Natural killer cell (primary cell): ENCODE results near the gene ATP5F1D. TPM values are rescaled to one million over a fixed set of nuclear protein-coding genes. Genes with fewer than 3 reads are reported as not detected.

ENCODE experiments used
- ATAC-seq, 3 donors: fragments of 150-1000 bp in 2 of 3; fragments of 200-7000 bp in 1 of 3; cut with Tn5 transposase; 1 replicate in 1 of 3; 2 replicates in 2 of 3; pipeline ENCODE4 v1.10.0; 2021; ENCODE audit warnings: mild to moderate bottlenecking in 2 of 3, moderate library complexity in 2 of 3
- DNase-seq, 2 donors: peaks; one replicate each; pipeline versions ENCODE4 v3.0.0 to v3.0.0-alpha.2; 2013 to 2021; ENCODE audit warnings: mixed read lengths in 1 of 2
- H3K27ac ChIP-seq: one replicate; pipeline ENCODE4 v1.5.1; 2013; ENCODE audit warnings: mild to moderate bottlenecking, low read length
- H3K27me3 ChIP-seq: one replicate; pipeline ENCODE4 v1.6.1; 2013; ENCODE audit warnings: low read length; ENCODE audit not compliant: control insufficient read depth, insufficient read depth
- H3K36me3 ChIP-seq: one replicate; pipeline ENCODE4 v1.6.1; 2013; ENCODE audit warnings: low read length; ENCODE audit not compliant: control insufficient read depth, insufficient read depth
- H3K4me1 ChIP-seq: one replicate; pipeline ENCODE4 v1.6.1; 2013; ENCODE audit warnings: low read length; ENCODE audit not compliant: control insufficient read depth, insufficient read depth
- H3K4me3 ChIP-seq: one replicate; pipeline ENCODE4 v1.5.1; 2013; ENCODE audit warnings: low read length
- H3K9me3 ChIP-seq: one replicate; pipeline ENCODE4 v1.6.1; 2013; ENCODE audit warnings: low read length; ENCODE audit not compliant: control insufficient read depth, insufficient read depth
- H3K27ac Mint-ChIP-seq, 2 donors: one replicate each; pipeline ENCODE4 v1.8.0; 2022; ENCODE audit warnings: mild to moderate bottlenecking in 2 of 2, mixed read lengths in 2 of 2, moderate library complexity in 1 of 2
- H3K27me3 Mint-ChIP-seq, 2 donors: one replicate each; pipeline ENCODE4 v1.8.0; 2022; ENCODE audit warnings: low read depth in 2 of 2, mixed read lengths in 2 of 2
- H3K36me3 Mint-ChIP-seq: one replicate; pipeline ENCODE4 v1.8.0; 2022; ENCODE audit warnings: mixed read lengths
- H3K4me1 Mint-ChIP-seq, 2 donors: one replicate each; pipeline ENCODE4 v1.8.0; 2022; ENCODE audit warnings: mixed read lengths in 2 of 2
- H3K4me3 Mint-ChIP-seq: one replicate; pipeline ENCODE4 v1.8.0; 2022; ENCODE audit warnings: mild to moderate bottlenecking, moderate library complexity, mixed read lengths
- H3K9me3 Mint-ChIP-seq, 2 donors: one replicate each; pipeline ENCODE4 v1.8.0; 2022; ENCODE audit warnings: mixed read lengths in 2 of 2
- WGBS: methylation state at CpG from one replicate; pipeline ENCODE4 v1.1.7; 2013; ENCODE audit warnings: missing lambda C conversion rate; ENCODE audit not compliant: insufficient coverage; 5-methylcytosine and 5-hydroxymethylcytosine counted together
- intact Hi-C: fragments of 100-400 bp; cut with micrococcal nuclease; formaldehyde crosslinking; loops from one replicate; pipeline ENCODE4 v1.14.2; 2022
- total RNA-seq, 4 donors: library from RNA; stranded (reverse); fragments of 120-200 nt in 1 of 4; gene quantifications; one replicate each; pipeline versions ENCODE4 v1.2.3 to v1.2.4, GENCODE V29; 2013 to 2022
- TF ChIP-seq, protein P1 (sequence below): fragments of 200-600 bp; IDR thresholded peaks from one replicate; pipeline ENCODE4 v1.8.0; 2022; ENCODE audit warnings: antibody characterized with exemption

The ATP5F1D gene
- total RNA-seq, 3 donors from 2014 or later (not counting 1 experiment from before 2014, with no cell fraction given): 88.6 to 119 (median 104) TPM

DNA sequence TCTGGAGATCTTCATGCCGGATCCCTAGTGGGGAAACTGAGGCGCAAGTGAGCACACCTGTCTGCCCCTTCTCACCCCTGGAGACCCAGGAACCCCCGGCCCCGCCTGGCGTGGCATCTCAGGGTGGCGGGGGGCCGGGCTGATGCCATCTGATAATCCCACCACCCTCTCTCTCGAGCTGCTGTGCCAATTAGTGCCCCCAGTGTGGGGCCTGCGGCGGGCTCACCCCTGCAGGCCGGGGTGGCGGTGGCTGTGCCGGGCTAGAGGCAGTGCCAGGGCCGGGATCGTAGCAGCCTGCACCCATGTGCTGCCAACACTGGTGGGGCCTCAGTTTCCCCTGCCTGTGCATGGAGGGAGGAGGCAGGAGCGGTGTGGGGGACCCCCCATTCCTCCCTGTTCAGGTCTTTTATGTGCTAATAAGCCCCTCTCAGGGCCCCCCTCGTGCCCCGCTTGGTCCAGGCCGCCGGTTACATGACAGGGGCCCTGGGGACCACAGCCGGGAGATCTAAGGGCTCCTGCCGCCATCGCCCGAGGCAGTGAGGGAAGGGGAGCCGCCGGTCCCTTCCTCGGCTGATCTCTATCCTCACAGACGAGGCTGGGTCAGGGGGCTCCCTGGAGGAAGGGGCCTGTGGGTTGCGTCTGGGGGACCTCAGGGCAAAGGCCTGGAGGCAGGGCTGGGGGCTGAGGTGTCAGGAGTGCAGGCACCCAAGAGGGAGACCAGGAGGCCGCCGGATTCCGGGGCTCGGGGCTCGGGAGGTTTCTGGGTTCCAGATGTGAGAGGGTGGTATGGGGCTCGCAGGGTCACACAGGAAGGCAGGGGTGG lies 52.4 kb downstream of the ATP5F1D start:
- DNase-seq (no peak), ATAC-seq (no peak)
- peaks cover 6% of the 10 kb centered on the region for H3K4me1 ChIP-seq
- no peak overlapping the region for H3K27ac ChIP-seq
- peaks cover 0 to 11% of the 10 kb centered on the region in 2 donors for H3K27me3 Mint-ChIP-seq
- no peaks in the 10 kb centered on the region for H3K36me3 Mint-ChIP-seq
- H3K4me3 ChIP-seq: no peak overlapping the region
- intact Hi-C loops: no loop called here
- H3K4me1 Mint-ChIP-seq: no peaks in the 10 kb centered on the region
- 78% methylated on average over 35 of the region's 35 CpGs for WGBS
- TF ChIP-seq, protein P1, sequence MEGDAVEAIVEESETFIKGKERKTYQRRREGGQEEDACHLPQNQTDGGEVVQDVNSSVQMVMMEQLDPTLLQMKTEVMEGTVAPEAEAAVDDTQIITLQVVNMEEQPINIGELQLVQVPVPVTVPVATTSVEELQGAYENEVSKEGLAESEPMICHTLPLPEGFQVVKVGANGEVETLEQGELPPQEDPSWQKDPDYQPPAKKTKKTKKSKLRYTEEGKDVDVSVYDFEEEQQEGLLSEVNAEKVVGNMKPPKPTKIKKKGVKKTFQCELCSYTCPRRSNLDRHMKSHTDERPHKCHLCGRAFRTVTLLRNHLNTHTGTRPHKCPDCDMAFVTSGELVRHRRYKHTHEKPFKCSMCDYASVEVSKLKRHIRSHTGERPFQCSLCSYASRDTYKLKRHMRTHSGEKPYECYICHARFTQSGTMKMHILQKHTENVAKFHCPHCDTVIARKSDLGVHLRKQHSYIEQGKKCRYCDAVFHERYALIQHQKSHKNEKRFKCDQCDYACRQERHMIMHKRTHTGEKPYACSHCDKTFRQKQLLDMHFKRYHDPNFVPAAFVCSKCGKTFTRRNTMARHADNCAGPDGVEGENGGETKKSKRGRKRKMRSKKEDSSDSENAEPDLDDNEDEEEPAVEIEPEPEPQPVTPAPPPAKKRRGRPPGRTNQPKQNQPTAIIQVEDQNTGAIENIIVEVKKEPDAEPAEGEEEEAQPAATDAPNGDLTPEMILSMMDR: no peak
- H3K27ac Mint-ChIP-seq: no peak overlapping the region
- peaks cover 8% of the 10 kb centered on the region for H3K27me3 ChIP-seq
- no peaks in the 10 kb centered on the region for H3K9me3 ChIP-seq
- H3K4me3 Mint-ChIP-seq: no peak overlapping the region
- no peaks in the 10 kb centered on the region for H3K9me3 Mint-ChIP-seq
- H3K36me3 ChIP-seq: no peaks in the 10 kb centered on the region

Other genes with a start within 250 kb of the ATP5F1D start
- gene GRIN3B, start 241.3 kb upstream of the ATP5F1D start, total RNA-seq: under 1 TPM in 2 of 3 donors, not detected in 1; 0.09 to 0.15 TPM
- gene TMEM259, start 220.6 kb upstream of the ATP5F1D start, total RNA-seq: 100 to 1,000 TPM; 310 to 354 (median 317) TPM
- not detected for gene RNU6-2, start 220.2 kb upstream of the ATP5F1D start, total RNA-seq
- gene CNN2, start 215.1 kb upstream of the ATP5F1D start, total RNA-seq: 100 to 1,000 TPM; 163 to 276 (median 179) TPM
- gene ABCA7, start 201.6 kb upstream of the ATP5F1D start, total RNA-seq: 100 to 1,000 TPM in 2 of 3 donors, 10 to 100 TPM in 1; 73.3 to 149 (median 121) TPM
- gene ARHGAP45, start 174.6 kb upstream of the ATP5F1D start, total RNA-seq: 100 to 1,000 TPM; 535 to 601 (median 560) TPM
- 100 to 1,000 TPM in 1 of 3 donors, 10 to 100 TPM in 2; 77.3 to 105 (median 91.6) TPM for gene POLR2E, start 146.4 kb upstream of the ATP5F1D start, total RNA-seq
- gene GPX4, start 137.8 kb upstream of the ATP5F1D start, total RNA-seq: 100 to 1,000 TPM; 108 to 126 (median 121) TPM
- 100 to 1,000 TPM in 1 of 3 donors, 10 to 100 TPM in 2; 92.0 to 106 (median 94.3) TPM for gene SBNO2, start 67.5 kb upstream of the ATP5F1D start, total RNA-seq
- gene STK11, start 36.0 kb upstream of the ATP5F1D start, total RNA-seq: 10 to 100 TPM; 51.5 to 61.1 (median 54.0) TPM
- under 1 TPM in 2 of 3 donors, not detected in 1; 0.14 to 0.41 TPM for gene CBARP, start 3.7 kb upstream of the ATP5F1D start, total RNA-seq
- 100 to 1,000 TPM; 296 to 367 (median 314) TPM for gene MIDN, start 6.8 kb downstream of the ATP5F1D start, total RNA-seq
- 100 to 1,000 TPM; 410 to 454 (median 440) TPM for gene CIRBP, start 27.6 kb downstream of the ATP5F1D start, total RNA-seq
- gene FAM174C, start 33.8 kb downstream of the ATP5F1D start, total RNA-seq: 10 to 100 TPM; 26.6 to 33.4 (median 27.1) TPM
- gene EFNA2, start 44.1 kb downstream of the ATP5F1D start, total RNA-seq: not detected
- 10 to 100 TPM; 60.8 to 67.9 (median 66.6) TPM for gene NDUFS7, start 142.2 kb downstream of the ATP5F1D start, total RNA-seq
- 1 to 10 TPM; 5.1 to 7.5 (median 7.1) TPM for gene GAMT, start 159.8 kb downstream of the ATP5F1D start, total RNA-seq
- 100 to 1,000 TPM; 166 to 207 (median 170) TPM for gene DAZAP1, start 165.8 kb downstream of the ATP5F1D start, total RNA-seq
- 100 to 1,000 TPM; 731 to 872 (median 837) TPM for gene RPS15, start 196.6 kb downstream of the ATP5F1D start, total RNA-seq
- gene APC2, start 208.4 kb downstream of the ATP5F1D start, total RNA-seq: under 1 TPM; 0.14 to 0.58 (median 0.27) TPM
- 10 to 100 TPM; 30.2 to 42.2 (median 34.3) TPM for gene C19orf25, start 237.5 kb downstream of the ATP5F1D start, total RNA-seq
- 1 to 10 TPM; 4.1 to 6.0 (median 5.3) TPM for gene PCSK4, start 248.6 kb downstream of the ATP5F1D start, total RNA-seq
- 1 to 10 TPM; 3.9 to 5.0 (median 4.3) TPM for gene REEP6, start 249.4 kb downstream of the ATP5F1D start, total RNA-seq